Hepatocyte (in vitro differentiated cells): ENCODE results near the gene RELCH. TPM values are rescaled to one million over a fixed set of nuclear protein-coding genes. Genes with fewer than 3 reads are reported as not detected.

Experiments used
- DNase-seq: peaks from one replicate; pipeline ENCODE4 v3.0.0-alpha.2; 2016; ENCODE audit warnings: low spot score
- H2AFZ ChIP-seq: fragments of 200-600 bp; sonication (generic); 2 replicates; pipeline ENCODE4 v1.6.0; 2016; ENCODE audit warnings: antibody characterized with exemption, mild to moderate bottlenecking
- H3K27ac ChIP-seq: fragments of 200-600 bp; sonication (generic); 2 replicates; pipeline ENCODE4 v1.5.1; 2016; ENCODE audit warnings: mild to moderate bottlenecking
- H3K27me3 ChIP-seq: fragments of 200-600 bp; sonication (generic); 2 replicates; pipeline ENCODE4 v1.6.1; 2016
- H3K36me3 ChIP-seq: fragments of 200-600 bp; sonication (generic); replicated peaks from 2 replicates; pipeline ENCODE4 v1.5.1; 2016; ENCODE audit warnings: low read depth; ENCODE audit not compliant: insufficient read depth
- H3K4me1 ChIP-seq: fragments of 200-600 bp; sonication (generic); 2 replicates; pipeline ENCODE4 v1.5.1; 2016; ENCODE audit warnings: mild to moderate bottlenecking, moderate library complexity; ENCODE audit not compliant: insufficient read depth
- H3K4me2 ChIP-seq: fragments of 200-600 bp; sonication (generic); 2 replicates; pipeline ENCODE4 v1.6.0; 2016
- H3K4me3 ChIP-seq: fragments of 200-600 bp; sonication (generic); 2 replicates; pipeline ENCODE4 v1.5.1; 2016; ENCODE audit warnings: mild to moderate bottlenecking
- H3K79me2 ChIP-seq: fragments of 200-600 bp; sonication (generic); 2 replicates; pipeline ENCODE4 v1.6.0; 2017; ENCODE audit warnings: mild to moderate bottlenecking
- H3K9me2 ChIP-seq: fragments of 200-600 bp; sonication (generic); replicated peaks from 2 replicates; pipeline ENCODE4 v1.6.0; 2017; ENCODE audit warnings: mild to moderate bottlenecking; ENCODE audit not compliant: insufficient read depth
- H3K9me3 ChIP-seq: fragments of 200-600 bp; sonication (generic); 2 replicates; pipeline ENCODE4 v1.5.1; 2016; ENCODE audit warnings: low read depth, mild to moderate bottlenecking
- H4K20me1 ChIP-seq: fragments of 200-600 bp; sonication (generic); 2 replicates; pipeline ENCODE4 v1.6.0; 2016; ENCODE audit warnings: mild to moderate bottlenecking; ENCODE audit not compliant: insufficient read depth, poor library complexity, severe bottlenecking
- EZH2 ChIP-seq: fragments of 200-600 bp; sonication (generic); IDR thresholded peaks from 2 replicates; pipeline ENCODE4 v1.6.1; 2016; ENCODE audit warnings: antibody characterized with exemption, mild to moderate bottlenecking, borderline replicate concordance
- EZH2phosphoT487 ChIP-seq: fragments of 200-600 bp; sonication (generic); IDR thresholded peaks from one replicate; pipeline ENCODE4 v1.6.1; 2018; ENCODE audit warnings: antibody characterized with exemption, mild to moderate bottlenecking, low read depth, moderate library complexity; ENCODE audit not compliant: unreplicated experiment, severe bottlenecking
- WGBS: methylation state at CpG from one replicate; pipeline ENCODE4 v1.1.6; 2016; ENCODE audit warnings: low lambda C conversion rate; ENCODE audit errors: missing lambda C conversion rate; 5-methylcytosine and 5-hydroxymethylcytosine counted together
- polyA plus RNA-seq: library from polyadenylated mRNA; unstranded; fragments of >200 nt; fragmentation: Nextera tagmentation; extraction: Ambion mirVana; gene quantifications from 2 replicates; pipeline ENCODE4 v1.2.1, GENCODE V29; 2016
- total RNA-seq: library from RNA; depleted of rRNA; stranded (reverse); fragments of >200 nt; gene quantifications from 2 replicates; pipeline ENCODE4 v1.2.3, GENCODE V29; 2014
- TF ChIP-seq, protein P1 (sequence below): fragments of 200-600 bp; sonication (generic); IDR thresholded peaks from 2 replicates; pipeline ENCODE4 v1.5.1; 2016; ENCODE audit warnings: antibody characterized with exemption, mild to moderate bottlenecking; ENCODE audit not compliant: poor library complexity

Gene RELCH
- total and polyA plus RNA-seq, 2 experiments from 2014 or later = 8.3 to 45.8 TPM

- 89% methylated on average over 3 of the region's 3 CpGs for WGBS
- Histone ChIP-seq H3K4me3 (no peak overlapping the region), H3K4me2 (no peak overlapping the region), H3K9me3 (no peaks in the 10 kb centered on the region), H2AFZ (no peak overlapping the region), H3K4me1 (no peaks in the 10 kb centered on the region), H3K9me2 (no peaks in the 10 kb centered on the region), H3K27me3 (no peaks in the 10 kb centered on the region), H3K27ac (no peak overlapping the region), H4K20me1 (no peaks in the 10 kb centered on the region), H3K36me3 (no peaks in the 10 kb centered on the region), H3K79me2 (no peaks in the 10 kb centered on the region)
- no peak for TF ChIP-seq EZH2
- TF ChIP-seq, protein P1, sequence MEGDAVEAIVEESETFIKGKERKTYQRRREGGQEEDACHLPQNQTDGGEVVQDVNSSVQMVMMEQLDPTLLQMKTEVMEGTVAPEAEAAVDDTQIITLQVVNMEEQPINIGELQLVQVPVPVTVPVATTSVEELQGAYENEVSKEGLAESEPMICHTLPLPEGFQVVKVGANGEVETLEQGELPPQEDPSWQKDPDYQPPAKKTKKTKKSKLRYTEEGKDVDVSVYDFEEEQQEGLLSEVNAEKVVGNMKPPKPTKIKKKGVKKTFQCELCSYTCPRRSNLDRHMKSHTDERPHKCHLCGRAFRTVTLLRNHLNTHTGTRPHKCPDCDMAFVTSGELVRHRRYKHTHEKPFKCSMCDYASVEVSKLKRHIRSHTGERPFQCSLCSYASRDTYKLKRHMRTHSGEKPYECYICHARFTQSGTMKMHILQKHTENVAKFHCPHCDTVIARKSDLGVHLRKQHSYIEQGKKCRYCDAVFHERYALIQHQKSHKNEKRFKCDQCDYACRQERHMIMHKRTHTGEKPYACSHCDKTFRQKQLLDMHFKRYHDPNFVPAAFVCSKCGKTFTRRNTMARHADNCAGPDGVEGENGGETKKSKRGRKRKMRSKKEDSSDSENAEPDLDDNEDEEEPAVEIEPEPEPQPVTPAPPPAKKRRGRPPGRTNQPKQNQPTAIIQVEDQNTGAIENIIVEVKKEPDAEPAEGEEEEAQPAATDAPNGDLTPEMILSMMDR = no peak
- no peak for TF ChIP-seq EZH2phosphoT487
- no peak for DNase-seq
These were observed 52.4 kb downstream of the RELCH start for GRCh38 chr18:62239475-62239874.

- no peak overlapping the region for H3K27ac ChIP-seq
- WGBS = 91% methylated on average over 1 of the region's 1 CpG
- no peak overlapping the region for H3K4me2 ChIP-seq
- no peaks in the 10 kb centered on the region for H3K9me2 ChIP-seq
- no peaks in the 10 kb centered on the region for H4K20me1 ChIP-seq
- H2AFZ ChIP-seq = no peak overlapping the region
- no peaks in the 10 kb centered on the region for H3K79me2 ChIP-seq
- DNase-seq = no peak
- no peak overlapping the region for H3K4me3 ChIP-seq
- H3K9me3 ChIP-seq = no peaks in the 10 kb centered on the region
- H3K27me3 ChIP-seq = no peaks in the 10 kb centered on the region
- TF ChIP-seq EZH2phosphoT487 = no peak
- TF ChIP-seq, protein P1 = no peak
- TF ChIP-seq EZH2 = no peak
- H3K36me3 ChIP-seq = no peaks in the 10 kb centered on the region
- no peaks in the 10 kb centered on the region for H3K4me1 ChIP-seq
These were observed 55.9 kb downstream of the RELCH start for GRCh38 chr18:62242955-62243354.

DNA sequence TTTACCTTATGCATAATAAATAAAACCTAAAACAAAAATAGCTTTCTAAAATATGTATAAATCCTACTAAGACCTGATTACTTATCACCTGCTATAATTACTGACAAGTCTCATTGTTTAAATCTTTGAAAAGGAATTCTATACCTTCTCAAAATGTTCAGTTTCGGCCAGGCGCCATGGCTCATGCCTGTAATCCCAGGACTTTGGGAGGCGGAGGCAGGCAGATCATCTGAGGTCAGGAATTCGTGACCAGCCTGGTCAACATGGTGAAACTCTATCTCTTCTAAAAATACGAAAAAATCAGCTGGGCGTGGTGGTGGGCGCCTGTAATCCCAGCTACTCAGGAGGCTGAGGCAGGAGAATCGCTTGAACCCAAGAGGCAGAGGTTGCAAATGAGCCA lies 58.1 kb downstream of the RELCH start:
- Histone ChIP-seq H3K27ac (no peak overlapping the region), H3K4me2 (no peak overlapping the region), H4K20me1 (no peaks in the 10 kb centered on the region), H3K4me3 (no peak overlapping the region), H2AFZ (no peak overlapping the region), H3K4me1 (no peaks in the 10 kb centered on the region), H3K9me3 (no peaks in the 10 kb centered on the region), H3K9me2 (no peaks in the 10 kb centered on the region), H3K36me3 (no peaks in the 10 kb centered on the region), H3K27me3 (no peaks in the 10 kb centered on the region), H3K79me2 (no peaks in the 10 kb centered on the region)
- no peak for DNase-seq
- TF ChIP-seq, protein P1 = no peak
- TF ChIP-seq EZH2phosphoT487 (no peak), EZH2 (no peak)
- WGBS = 94% methylated on average over 8 of the region's 8 CpGs

DNA sequence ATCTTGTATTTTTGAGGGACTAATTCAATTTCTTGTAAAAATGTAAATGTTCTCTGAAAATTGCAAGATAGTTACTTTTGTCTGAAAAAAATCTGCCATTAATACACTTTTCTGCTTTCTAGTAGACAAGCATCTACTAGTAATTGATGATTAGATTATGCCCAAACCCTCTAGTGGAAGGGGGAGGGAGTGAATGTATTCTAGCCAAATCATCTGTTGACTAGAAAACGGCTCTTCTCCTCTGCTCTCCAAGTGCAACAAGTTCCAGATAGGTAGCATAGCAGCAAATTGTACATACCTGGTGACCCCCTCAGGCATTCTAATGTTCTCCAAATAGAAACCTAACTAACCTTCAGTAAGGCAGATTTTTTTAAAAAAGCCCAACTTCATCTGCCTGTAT lies 58.6 kb downstream of the RELCH start:
- H4K20me1 ChIP-seq = no peaks in the 10 kb centered on the region
- H2AFZ ChIP-seq = no peak overlapping the region
- no peak for DNase-seq
- TF ChIP-seq, protein P1 = no peak
- TF ChIP-seq EZH2 = no peak
- TF ChIP-seq EZH2phosphoT487 = no peak
- H3K9me3 ChIP-seq = no peaks in the 10 kb centered on the region
- H3K27ac ChIP-seq = no peak overlapping the region
- no peaks in the 10 kb centered on the region for H3K9me2 ChIP-seq
- no peaks in the 10 kb centered on the region for H3K4me1 ChIP-seq
- no peak overlapping the region for H3K4me3 ChIP-seq
- H3K79me2 ChIP-seq = no peaks in the 10 kb centered on the region
- no peak overlapping the region for H3K4me2 ChIP-seq
- no peaks in the 10 kb centered on the region for H3K27me3 ChIP-seq
- no peaks in the 10 kb centered on the region for H3K36me3 ChIP-seq
- WGBS = 83% methylated on average over 1 of the region's 1 CpG
